Mesendoderm (in vitro differentiated cells): ENCODE data around the gene TRABD2B.

Experiments
- DNase-seq: peaks from one replicate; pipeline ENCODE4 v3.0.0; 2013
- H2AK5ac ChIP-seq: 2 replicates; pipeline ENCODE4 v1.6.1; 2013; ENCODE audit warnings: low read length, inconsistent platforms
- H2BK120ac ChIP-seq: 2 replicates; pipeline ENCODE4 v1.6.1; 2013; ENCODE audit warnings: low read depth, mild to moderate bottlenecking, low read length, moderate library complexity, mixed read lengths
- H2BK15ac ChIP-seq: replicated peaks from 2 replicates; pipeline ENCODE4 v1.6.1; 2013; ENCODE audit warnings: low read depth, mild to moderate bottlenecking, moderate library complexity
- H2BK5ac ChIP-seq: 2 replicates; pipeline ENCODE4 v1.6.1; 2013; ENCODE audit warnings: low read length, inconsistent platforms
- H3K18ac ChIP-seq: 2 replicates; pipeline ENCODE4 v1.6.1; 2013; ENCODE audit warnings: mild to moderate bottlenecking, low read length, mixed read lengths
- H3K23ac ChIP-seq: one replicate; pipeline ENCODE4 v1.6.1; 2013; ENCODE audit warnings: low read length
- H3K27ac ChIP-seq: 2 replicates; pipeline ENCODE4 v1.5.1; 2013; ENCODE audit warnings: low read depth, mild to moderate bottlenecking, inconsistent platforms, low read length, moderate library complexity
- H3K27me3 ChIP-seq: 2 replicates; pipeline ENCODE4 v1.6.1; 2013; ENCODE audit warnings: low read length, control low read depth, mild to moderate bottlenecking, inconsistent platforms; ENCODE audit not compliant: insufficient read depth, poor library complexity
- H3K36me3 ChIP-seq: 2 replicates; pipeline ENCODE4 v1.6.1; 2013; ENCODE audit warnings: low read length, inconsistent platforms; ENCODE audit not compliant: control insufficient read depth, insufficient read depth
- H3K4ac ChIP-seq: one replicate; pipeline ENCODE4 v1.6.1; 2013; ENCODE audit warnings: low read depth, mild to moderate bottlenecking, low read length, moderate library complexity
- H3K4me1 ChIP-seq: 2 replicates; pipeline ENCODE4 v1.6.1; 2013; ENCODE audit warnings: low read depth, low read length, inconsistent platforms; ENCODE audit not compliant: control insufficient read depth
- H3K4me2 ChIP-seq: 2 replicates; pipeline ENCODE4 v1.6.1; 2013; ENCODE audit warnings: low read length
- H3K4me3 ChIP-seq: 2 replicates; pipeline ENCODE4 v1.5.1; 2013; ENCODE audit warnings: mild to moderate bottlenecking, low read length
- H3K56ac ChIP-seq: one replicate; pipeline ENCODE4 v1.6.1; 2013; ENCODE audit warnings: low read length
- H3K79me1 ChIP-seq: 2 replicates; pipeline ENCODE4 v1.6.1; 2013; ENCODE audit warnings: low read length, inconsistent platforms
- H3K79me2 ChIP-seq: 2 replicates; pipeline ENCODE4 v1.6.1; 2013; ENCODE audit warnings: mild to moderate bottlenecking, low read length; ENCODE audit not compliant: control insufficient read depth, insufficient read depth
- H3K9ac ChIP-seq: 2 replicates; pipeline ENCODE4 v1.6.1; 2013; ENCODE audit warnings: low read length, inconsistent platforms
- H4K5ac ChIP-seq: one replicate; pipeline ENCODE4 v1.6.1; 2013; ENCODE audit warnings: low read length
- H4K8ac ChIP-seq: one replicate; pipeline ENCODE4 v1.6.1; 2013; ENCODE audit warnings: low read depth, mild to moderate bottlenecking, control low read depth, low read length, moderate library complexity
- WGBS: extraction: QIAGEN DNeasy Blood & Tissue Kit; methylation state at CpG from one replicate; pipeline ENCODE4 v1.1.7; 2013; ENCODE audit warnings: low lambda C conversion rate, missing lambda C conversion rate; ENCODE audit not compliant: insufficient coverage; ENCODE audit errors: extremely low coverage; 5-methylcytosine and 5-hydroxymethylcytosine counted together

TRABD2B gene

DNA sequence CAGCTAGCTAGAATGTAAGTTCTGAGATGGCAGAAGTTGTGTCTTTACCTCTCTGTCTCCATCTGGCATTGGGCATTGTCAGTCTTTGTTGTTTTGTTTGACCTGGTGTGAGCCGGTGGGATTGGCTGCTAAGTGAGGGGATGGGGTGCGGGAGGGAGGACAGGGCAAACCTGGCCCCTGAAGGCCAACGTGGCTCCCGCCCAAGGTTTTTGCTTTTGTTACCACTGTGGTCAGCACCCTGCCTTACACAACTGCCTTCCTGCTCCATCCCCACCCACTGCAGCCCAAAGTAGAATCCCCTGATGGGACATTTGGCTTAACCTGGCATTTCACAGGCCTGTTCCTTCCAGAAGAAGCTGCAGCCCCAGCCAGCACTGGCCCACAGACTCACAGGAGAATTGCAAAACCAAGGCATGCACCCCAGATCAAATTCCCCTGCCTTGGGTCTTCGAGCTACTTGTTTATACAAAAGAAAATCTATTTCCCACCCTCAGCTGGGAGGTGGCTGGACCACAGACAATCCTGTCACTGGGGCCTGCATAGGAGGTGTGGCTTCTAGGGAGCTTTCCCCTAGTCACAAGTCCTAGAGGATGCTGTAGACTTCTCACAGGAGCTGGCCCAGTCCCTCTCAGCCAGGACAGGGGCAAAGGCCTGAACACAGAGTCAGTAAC lies 147.5 kb downstream of the TRABD2B start:
- no peak for DNase-seq
- H3K27me3 ChIP-seq = no peaks in the 10 kb centered on the region
- H3K79me1 ChIP-seq = no peaks in the 10 kb centered on the region
- H3K4me2 ChIP-seq = no peak overlapping the region
- no peaks in the 10 kb centered on the region for H3K36me3 ChIP-seq
- no peak overlapping the region for H2BK15ac ChIP-seq
- H3K4ac ChIP-seq = no peak overlapping the region
- no peak overlapping the region for H4K8ac ChIP-seq
- H3K4me1 ChIP-seq = no peaks in the 10 kb centered on the region
- no peak overlapping the region for H3K4me3 ChIP-seq
- no peaks in the 10 kb centered on the region for H3K79me2 ChIP-seq
- H3K23ac ChIP-seq = no peak overlapping the region
- H3K56ac ChIP-seq = no peak overlapping the region
- no peak overlapping the region for H4K5ac ChIP-seq
- no peak overlapping the region for H2BK120ac ChIP-seq
- H2AK5ac ChIP-seq = no peak overlapping the region
- no CpG with 5 or more reads among the region's 5 CpGs for WGBS
- no peak overlapping the region for H3K9ac ChIP-seq
- no peak overlapping the region for H2BK5ac ChIP-seq
- no peak overlapping the region for H3K27ac ChIP-seq
- no peak overlapping the region for H3K18ac ChIP-seq

DNA sequence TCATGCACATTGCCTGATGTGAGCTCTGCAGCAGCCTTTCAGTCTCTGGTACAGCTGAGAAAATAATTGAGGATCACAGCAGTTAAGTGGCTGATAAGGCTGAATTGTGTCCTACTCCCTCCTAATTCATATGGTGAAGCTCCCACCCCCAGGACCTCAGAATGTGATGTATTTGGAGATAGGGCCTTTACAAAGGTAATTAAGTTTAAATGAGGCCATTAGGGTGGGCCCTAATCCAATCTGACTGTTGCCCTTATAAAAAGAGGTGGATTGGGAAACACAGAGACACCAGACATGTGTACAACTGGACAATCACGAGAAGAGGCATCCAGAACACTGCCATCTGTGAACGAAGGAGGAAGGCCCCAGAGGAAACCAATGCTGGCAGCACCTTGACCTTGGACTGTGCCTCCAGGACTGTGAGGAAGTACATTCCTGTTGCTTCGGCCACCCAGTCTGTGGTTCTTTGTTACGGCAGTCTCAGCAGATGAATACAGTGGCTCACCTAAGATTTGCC lies 148.1 kb downstream of the TRABD2B start:
- H3K4ac ChIP-seq = no peak overlapping the region
- no peaks in the 10 kb centered on the region for H3K4me1 ChIP-seq
- no peak overlapping the region for H3K4me2 ChIP-seq
- no peak overlapping the region for H2AK5ac ChIP-seq
- H3K4me3 ChIP-seq = no peak overlapping the region
- DNase-seq = no peak
- H3K9ac ChIP-seq = no peak overlapping the region
- H3K36me3 ChIP-seq = no peaks in the 10 kb centered on the region
- no peak overlapping the region for H3K56ac ChIP-seq
- H3K79me2 ChIP-seq = no peaks in the 10 kb centered on the region
- WGBS = no CpG with 5 or more reads among the region's 4 CpGs
- H2BK15ac ChIP-seq = no peak overlapping the region
- no peak overlapping the region for H3K23ac ChIP-seq
- no peak overlapping the region for H4K5ac ChIP-seq
- H3K27ac ChIP-seq = no peak overlapping the region
- H3K27me3 ChIP-seq = no peaks in the 10 kb centered on the region
- no peak overlapping the region for H3K18ac ChIP-seq
- H2BK120ac ChIP-seq = no peak overlapping the region
- H3K79me1 ChIP-seq = no peaks in the 10 kb centered on the region
- no peak overlapping the region for H4K8ac ChIP-seq
- no peak overlapping the region for H2BK5ac ChIP-seq

DNA sequence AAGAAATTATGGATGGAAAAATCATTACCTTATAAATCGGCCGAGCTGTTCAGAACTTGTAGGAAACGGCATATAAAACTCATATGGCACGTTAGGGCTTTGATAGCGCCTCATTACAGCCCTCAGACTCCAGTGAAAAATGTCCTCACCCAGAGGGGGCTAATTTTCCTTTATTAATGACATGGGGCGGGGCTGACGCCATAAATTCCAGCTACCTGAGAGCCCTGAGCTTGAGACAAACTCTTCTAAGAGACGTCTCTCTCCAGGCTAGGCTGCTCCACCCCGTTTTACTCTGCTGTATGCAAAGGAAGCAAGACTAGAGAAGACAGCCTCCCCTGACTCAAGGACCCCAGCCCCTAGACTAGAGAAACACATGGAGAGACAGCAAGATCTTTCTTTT lies 149.4 kb downstream of the TRABD2B start:
- Histone ChIP-seq H3K4me1 (no peaks in the 10 kb centered on the region), H3K79me1 (no peaks in the 10 kb centered on the region), H4K8ac (no peak overlapping the region), H3K9ac (no peak overlapping the region), H3K79me2 (no peaks in the 10 kb centered on the region), H2AK5ac (no peak overlapping the region), H3K4me3 (no peak overlapping the region), H2BK120ac (no peak overlapping the region), H3K23ac (no peak overlapping the region), H3K27ac (no peak overlapping the region), H4K5ac (no peak overlapping the region), H2BK15ac (no peak overlapping the region), H3K56ac (no peak overlapping the region), H2BK5ac (no peak overlapping the region), H3K18ac (no peak overlapping the region), H3K4me2 (no peak overlapping the region), H3K4ac (no peak overlapping the region), H3K36me3 (no peaks in the 10 kb centered on the region), H3K27me3 (no peaks in the 10 kb centered on the region)
- DNase-seq = no peak
- WGBS = no CpG with 5 or more reads among the region's 9 CpGs

DNA sequence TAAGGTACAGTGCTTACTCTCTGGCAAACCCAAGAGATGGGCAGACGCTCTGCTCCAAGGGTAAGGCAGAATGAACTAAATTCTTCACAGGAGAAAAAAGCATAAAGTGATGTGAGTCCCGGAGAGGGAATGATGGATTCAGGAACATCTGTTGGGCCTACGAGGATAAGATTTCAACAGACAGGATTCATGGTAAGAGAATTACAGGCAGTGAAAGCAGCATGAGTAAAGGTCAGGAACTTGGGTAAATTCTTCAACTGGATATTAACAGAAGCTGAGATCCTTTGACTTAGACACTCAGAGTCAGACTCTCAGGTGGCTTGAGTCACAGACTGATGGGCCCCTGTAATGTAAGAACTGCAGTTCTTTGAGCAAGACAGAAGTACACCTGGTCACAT lies 152.6 kb downstream of the TRABD2B start:
- no peak overlapping the region for H3K23ac ChIP-seq
- H3K27me3 ChIP-seq = no peaks in the 10 kb centered on the region
- H3K4me1 ChIP-seq = no peaks in the 10 kb centered on the region
- no peak overlapping the region for H3K4me2 ChIP-seq
- WGBS = no CpG with 5 or more reads among the region's 3 CpGs
- no peak overlapping the region for H2AK5ac ChIP-seq
- H3K27ac ChIP-seq = no peak overlapping the region
- no peak overlapping the region for H3K56ac ChIP-seq
- DNase-seq = no peak
- no peak overlapping the region for H2BK5ac ChIP-seq
- no peak overlapping the region for H4K8ac ChIP-seq
- H2BK15ac ChIP-seq = no peak overlapping the region
- H3K9ac ChIP-seq = no peak overlapping the region
- H3K4ac ChIP-seq = no peak overlapping the region
- H2BK120ac ChIP-seq = no peak overlapping the region
- no peak overlapping the region for H3K4me3 ChIP-seq
- no peaks in the 10 kb centered on the region for H3K79me1 ChIP-seq
- H3K36me3 ChIP-seq = no peaks in the 10 kb centered on the region
- H3K18ac ChIP-seq = no peak overlapping the region
- no peak overlapping the region for H4K5ac ChIP-seq
- H3K79me2 ChIP-seq = no peaks in the 10 kb centered on the region

DNA sequence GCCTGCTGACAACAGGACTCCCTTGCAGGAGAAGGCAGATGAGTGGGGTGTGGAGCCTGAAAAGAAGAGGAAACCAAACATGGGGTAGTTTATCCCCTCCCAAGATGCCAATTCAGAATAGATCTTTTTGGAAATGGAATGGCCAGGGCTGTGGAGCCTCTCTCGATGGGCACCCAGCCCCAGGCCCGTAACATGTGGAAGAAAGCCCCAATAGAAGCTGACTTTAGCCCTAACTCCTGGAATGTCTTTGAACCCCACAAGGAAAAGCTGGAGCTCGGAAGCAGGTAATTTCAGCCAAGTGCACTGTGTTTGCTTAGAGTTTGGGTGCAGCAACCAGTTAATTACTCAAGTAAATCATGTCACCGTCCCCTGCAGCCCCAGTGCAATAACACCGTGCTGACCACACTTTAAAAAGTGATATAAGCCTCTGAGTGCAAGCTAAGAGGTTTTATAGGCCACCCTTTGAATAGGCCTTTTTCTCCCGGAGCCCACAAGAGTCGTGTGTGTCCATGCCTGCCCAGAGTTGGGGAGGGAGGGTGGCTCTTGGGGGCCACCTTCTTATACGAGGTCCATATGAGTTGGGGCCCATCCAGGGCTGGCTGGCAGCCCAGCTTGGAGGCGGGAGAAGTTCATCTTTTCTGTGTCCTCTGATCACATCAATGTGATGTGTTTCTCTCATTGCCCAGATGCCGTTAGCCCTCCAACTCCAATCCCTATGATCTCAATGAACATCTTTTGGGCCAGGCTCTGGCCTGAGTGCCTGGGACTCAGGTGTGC lies 153.2 kb downstream of the TRABD2B start:
- Histone ChIP-seq H3K36me3 (no peaks in the 10 kb centered on the region), H3K27ac (no peak overlapping the region), H3K79me1 (no peaks in the 10 kb centered on the region), H3K27me3 (no peaks in the 10 kb centered on the region), H3K18ac (no peak overlapping the region), H3K4me1 (no peaks in the 10 kb centered on the region), H3K23ac (no peak overlapping the region), H2BK15ac (no peak overlapping the region), H4K8ac (no peak overlapping the region), H3K79me2 (no peaks in the 10 kb centered on the region), H2BK120ac (no peak overlapping the region), H4K5ac (no peak overlapping the region), H3K9ac (no peak overlapping the region), H2AK5ac (no peak overlapping the region), H3K4me3 (no peak overlapping the region), H3K56ac (no peak overlapping the region), H2BK5ac (no peak overlapping the region), H3K4ac (no peak overlapping the region), H3K4me2 (no peak overlapping the region)
- WGBS = no CpG with 5 or more reads among the region's 10 CpGs
- DNase-seq = no peak
